CD4-positive, alpha-beta T cell (primary cell): ENCODE data around the gene SCARB1. TPM values are rescaled to one million over a fixed set of nuclear protein-coding genes. Genes with fewer than 3 reads are reported as not detected.

Source experiments
- ATAC-seq: fragments of 200-7000 bp; cut with Tn5 transposase; one replicate; pipeline ENCODE4 v1.10.0; 2022; ENCODE audit warnings: mild to moderate bottlenecking; ENCODE audit not compliant: poor library complexity
- CTCF ChIA-PET: fragments of 350-600 bp; sonication (Branson Sonifier 250); formaldehyde crosslinking; loops from one replicate; lab custom pipeline; 2021; ENCODE audit warnings: antibody characterized with exemption, inconsistent platforms; lab: Charles Lee
- POLR2A ChIA-PET: fragments of 350-600 bp; sonication (Branson Sonifier 250); formaldehyde crosslinking; loops from one replicate; lab custom pipeline; 2021; ENCODE audit warnings: antibody characterized with exemption, inconsistent platforms; lab: Charles Lee
- DNase-seq, 14 experiments: peaks; one replicate each; pipeline ENCODE4 v3.0.0-alpha.2; 2013 to 2020; ENCODE audit warnings: mixed read lengths in 2 of 14
- H3K27ac ChIP-seq, 2 donors: one replicate each; pipeline versions ENCODE4 v1.5.1 to v1.7.0; 2013; ENCODE audit warnings: low read length in 2 of 2, low read depth in 1 of 2, mild to moderate bottlenecking in 1 of 2
- H3K27me3 ChIP-seq, 2 experiments: 1 replicate in 1 of 2; 2 replicates in 1 of 2; pipeline versions ENCODE4 v1.6.1 to v1.7.0; 2013; ENCODE audit warnings: low read length in 2 of 2, control low read depth in 1 of 2, mild to moderate bottlenecking in 1 of 2, moderate library complexity in 1 of 2; ENCODE audit not compliant: insufficient read depth in 2 of 2, control insufficient read depth in 1 of 2
- H3K36me3 ChIP-seq: one replicate; pipeline ENCODE4 v1.6.1; 2013; ENCODE audit warnings: low read length, control low read depth; ENCODE audit not compliant: insufficient read depth
- H3K4me1 ChIP-seq: one replicate; pipeline ENCODE4 v1.6.1; 2013; ENCODE audit warnings: low read length, control low read depth; ENCODE audit not compliant: insufficient read depth
- H3K4me3 ChIP-seq: one replicate; pipeline ENCODE4 v1.5.1; 2013; ENCODE audit warnings: mild to moderate bottlenecking, low read length, moderate library complexity
- H3K9me3 ChIP-seq, 2 experiments: 1 replicate in 1 of 2; 2 replicates in 1 of 2; pipeline versions ENCODE4 v1.6.1 to v1.7.0; 2013; ENCODE audit warnings: low read length in 2 of 2, mild to moderate bottlenecking in 2 of 2, control low read depth in 1 of 2, moderate library complexity in 1 of 2; ENCODE audit not compliant: control insufficient read depth in 1 of 2, insufficient read depth in 1 of 2
- H3K27ac Mint-ChIP-seq: one replicate; pipeline ENCODE4 v1.8.0; 2020; ENCODE audit warnings: mixed read lengths
- H3K27me3 Mint-ChIP-seq: one replicate; pipeline ENCODE4 v1.8.0; 2021; ENCODE audit warnings: mixed read lengths
- H3K36me3 Mint-ChIP-seq: one replicate; pipeline ENCODE4 v1.8.0; 2021; ENCODE audit warnings: low read depth, mixed read lengths
- H3K4me1 Mint-ChIP-seq: one replicate; pipeline ENCODE4 v1.8.0; 2021; ENCODE audit warnings: low read depth, mixed read lengths
- H3K4me3 Mint-ChIP-seq: one replicate; pipeline ENCODE4 v1.8.0; 2020; ENCODE audit warnings: mild to moderate bottlenecking, mixed read lengths
- H3K9me3 Mint-ChIP-seq: one replicate; pipeline ENCODE4 v1.8.0; 2020; ENCODE audit warnings: mixed read lengths
- intact Hi-C, 2 experiments: fragments of 100-400 bp; cut with DNase I in 1 of 2; cut with micrococcal nuclease in 1 of 2; formaldehyde crosslinking; loops; one replicate each; pipeline versions ENCODE4 v1.15.1 to v1.9.0; 2023 to 2025; cut with DNase I, micrococcal nuclease
- total RNA-seq, 174 experiments: library from RNA in 2 of 174; stranded (reverse) in 2 of 174; gene quantifications; one replicate each; pipeline ENCODE4 v1.2.3 and lab custom pipeline; 2021 to 2026
- TF ChIP-seq, protein P1 (sequence below): fragments of 200-600 bp; IDR thresholded peaks from one replicate; pipeline ENCODE4 v1.8.0; 2022; ENCODE audit warnings: antibody characterized with exemption, mild to moderate bottlenecking

SCARB1 gene
- total RNA-seq, 2 experiments from 2014 or later = 2.3 to 3.7 TPM

DNA sequence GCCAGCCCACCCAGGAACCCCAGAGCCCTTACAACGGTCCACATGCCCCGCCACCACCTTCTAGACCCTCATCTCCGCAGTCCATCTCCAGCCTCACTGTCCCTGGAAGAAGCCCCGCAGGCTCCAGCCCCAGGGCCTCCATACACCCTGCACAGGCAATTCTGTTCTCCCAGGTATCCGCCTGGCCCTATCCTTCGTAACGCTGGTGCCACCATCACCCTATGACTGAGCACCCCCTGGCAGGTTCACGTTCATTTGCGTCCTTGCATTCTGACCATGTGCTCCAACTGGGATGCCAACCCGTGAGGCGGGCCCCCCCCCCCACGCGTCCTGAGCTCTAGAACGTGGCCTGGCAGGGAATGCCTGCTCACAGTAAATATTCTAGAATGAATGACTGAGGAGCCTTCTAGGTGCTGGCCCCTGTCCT lies 675 bp upstream of the SCARB1 start:
- Histone ChIP-seq H3K9me3 (no peaks in the 10 kb centered on the region), H3K27ac (no peak overlapping the region), H3K4me1 (peaks cover 18% of the 10 kb centered on the region), H3K36me3 (no peaks in the 10 kb centered on the region), H3K27me3 (no peaks in the 10 kb centered on the region), H3K4me3 (peak overlapping the region; percentile 51)
- H3K4me1 Mint-ChIP-seq = peaks cover 26% of the 10 kb centered on the region
- POLR2A ChIA-PET = interaction anchor here (0.6 kb wide), 2 partner anchors 54 to 57 kb away, joined by 3 read pairs; no protein-coding TSS in a partner anchor
- CTCF ChIA-PET = interaction anchor here (1.4 kb wide), 1 partner anchor 42 kb away, joined by 4 read pairs; no protein-coding TSS in a partner anchor
- intact Hi-C loops = loop anchor here in 1 of 2 experiments (5.0 to 10.0 kb wide), 3 partner anchors 78 to 200 kb away; partner anchors contain the start of genes AACS and BRI3BP
- no peak for ATAC-seq
- H3K27me3 Mint-ChIP-seq = no peaks in the 10 kb centered on the region
- H3K4me3 Mint-ChIP-seq = peak overlapping the region; percentile 91
- TF ChIP-seq, protein P1, sequence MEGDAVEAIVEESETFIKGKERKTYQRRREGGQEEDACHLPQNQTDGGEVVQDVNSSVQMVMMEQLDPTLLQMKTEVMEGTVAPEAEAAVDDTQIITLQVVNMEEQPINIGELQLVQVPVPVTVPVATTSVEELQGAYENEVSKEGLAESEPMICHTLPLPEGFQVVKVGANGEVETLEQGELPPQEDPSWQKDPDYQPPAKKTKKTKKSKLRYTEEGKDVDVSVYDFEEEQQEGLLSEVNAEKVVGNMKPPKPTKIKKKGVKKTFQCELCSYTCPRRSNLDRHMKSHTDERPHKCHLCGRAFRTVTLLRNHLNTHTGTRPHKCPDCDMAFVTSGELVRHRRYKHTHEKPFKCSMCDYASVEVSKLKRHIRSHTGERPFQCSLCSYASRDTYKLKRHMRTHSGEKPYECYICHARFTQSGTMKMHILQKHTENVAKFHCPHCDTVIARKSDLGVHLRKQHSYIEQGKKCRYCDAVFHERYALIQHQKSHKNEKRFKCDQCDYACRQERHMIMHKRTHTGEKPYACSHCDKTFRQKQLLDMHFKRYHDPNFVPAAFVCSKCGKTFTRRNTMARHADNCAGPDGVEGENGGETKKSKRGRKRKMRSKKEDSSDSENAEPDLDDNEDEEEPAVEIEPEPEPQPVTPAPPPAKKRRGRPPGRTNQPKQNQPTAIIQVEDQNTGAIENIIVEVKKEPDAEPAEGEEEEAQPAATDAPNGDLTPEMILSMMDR = no peak
- DNase-seq = no peak
- peak overlapping the region; percentile 76 for H3K27ac Mint-ChIP-seq
- no peaks in the 10 kb centered on the region for H3K9me3 Mint-ChIP-seq
- no peaks in the 10 kb centered on the region for H3K36me3 Mint-ChIP-seq

DNA sequence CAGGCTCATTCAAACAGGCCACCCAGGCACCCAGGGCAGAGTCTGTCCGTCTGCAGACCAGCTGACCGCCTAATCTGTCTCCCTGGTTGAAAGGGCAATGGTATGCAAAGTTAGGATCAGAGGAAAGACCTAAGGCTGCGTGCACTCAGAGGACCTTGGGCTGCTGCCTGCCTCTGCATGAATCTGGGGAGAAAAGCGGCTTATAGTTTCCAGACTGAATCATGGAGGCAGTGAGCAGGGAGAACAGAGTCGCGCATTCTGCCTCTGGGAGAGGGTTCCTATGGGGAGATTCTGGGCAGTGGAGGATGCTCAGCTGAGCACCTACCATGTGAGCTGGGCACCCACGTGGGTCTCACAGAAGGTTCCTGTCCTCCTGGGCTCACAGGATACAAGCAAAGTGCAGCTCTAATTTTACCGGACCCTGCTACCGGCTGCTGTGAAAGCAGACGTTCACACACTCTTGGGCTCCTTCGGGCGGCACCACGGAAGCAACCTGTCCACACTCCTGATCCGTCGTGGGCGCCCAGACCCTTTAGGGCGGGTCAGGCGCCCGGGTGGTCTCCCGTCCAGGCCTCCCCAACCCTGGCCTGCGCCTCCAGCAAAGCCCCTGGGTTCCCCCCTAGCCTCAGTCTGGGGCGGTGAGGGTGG lies 772 bp downstream of the SCARB1 start:
- ATAC-seq (peak; percentile 5), DNase-seq (peak in 3 of 14 experiments; percentile 6 to 33 (median 28))
- no peaks in the 10 kb centered on the region for H3K9me3 Mint-ChIP-seq
- Histone ChIP-seq H3K4me1 (peaks cover 18% of the 10 kb centered on the region), H3K9me3 (no peaks in the 10 kb centered on the region), H3K4me3 (peak overlapping the region; percentile 51), H3K36me3 (no peaks in the 10 kb centered on the region), H3K27me3 (no peaks in the 10 kb centered on the region), H3K27ac (no peak overlapping the region)
- peak overlapping the region; percentile 47 for H3K27ac Mint-ChIP-seq
- peaks cover 19% of the 10 kb centered on the region for H3K4me1 Mint-ChIP-seq
- H3K36me3 Mint-ChIP-seq = no peaks in the 10 kb centered on the region
- ChIA-PET CTCF (no interaction called here), POLR2A (no interaction called here)
- H3K4me3 Mint-ChIP-seq = peak overlapping the region; percentile 87
- TF ChIP-seq, protein P1 = no peak
- no peaks in the 10 kb centered on the region for H3K27me3 Mint-ChIP-seq
- intact Hi-C loops = loop anchor here (2.0 to 10.0 kb wide), 4 partner anchors 36 to 202 kb away; partner anchors contain the start of genes AACS (in 1 of the 2) and BRI3BP (in 1 of the 2)

DNA sequence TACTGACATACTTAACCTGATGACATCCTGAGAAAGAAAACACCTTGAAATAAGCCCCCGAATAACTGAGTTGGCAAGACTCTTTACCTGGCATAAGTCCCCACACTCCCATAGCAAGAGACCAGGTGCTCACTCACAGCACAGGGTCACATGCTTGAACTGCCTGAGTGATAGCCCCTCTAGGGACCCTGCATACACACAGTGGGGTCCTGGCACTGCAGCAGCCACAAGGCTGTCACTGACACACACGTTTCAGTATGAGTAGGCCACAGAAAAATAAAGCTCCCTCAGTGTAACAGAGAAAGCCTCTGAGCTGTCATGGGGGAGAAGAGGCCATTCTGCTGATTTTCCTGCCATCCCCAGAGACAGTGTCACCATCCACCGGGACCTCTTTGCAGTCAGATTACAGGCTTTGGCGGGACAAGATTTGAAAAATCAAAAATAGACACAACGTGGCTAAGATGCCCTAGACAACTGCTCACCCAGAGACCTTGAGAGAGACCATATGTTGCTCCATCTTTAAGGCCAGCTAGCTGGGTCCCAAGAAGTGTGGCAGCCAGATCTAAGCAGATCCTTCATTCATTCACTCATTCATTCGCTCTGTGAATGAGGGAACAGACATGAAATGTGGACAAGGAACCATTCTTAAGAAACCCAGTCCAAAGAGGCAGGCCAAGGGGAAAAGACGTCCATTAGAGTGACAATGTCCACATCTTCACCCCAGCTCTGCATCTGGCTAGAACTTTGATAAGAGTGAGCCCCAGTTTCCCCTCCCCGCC lies 1.6 kb downstream of the SCARB1 start:
- POLR2A ChIA-PET = no interaction called here
- no peaks in the 10 kb centered on the region for H3K27me3 ChIP-seq
- no peaks in the 10 kb centered on the region for H3K9me3 ChIP-seq
- CTCF ChIA-PET = no interaction called here
- intact Hi-C loops = loop anchor here (2.0 to 10.0 kb wide), 4 partner anchors 37 to 203 kb away; partner anchors contain the start of genes AACS (in 1 of the 2) and BRI3BP (in 1 of the 2)
- H3K36me3 ChIP-seq = no peaks in the 10 kb centered on the region
- H3K27ac Mint-ChIP-seq = no peak overlapping the region
- H3K4me3 Mint-ChIP-seq = peak overlapping the region; percentile 87
- TF ChIP-seq, protein P1 = no peak
- H3K36me3 Mint-ChIP-seq = no peaks in the 10 kb centered on the region
- ATAC-seq (no peak), DNase-seq (no peak)
- no peaks in the 10 kb centered on the region for H3K27me3 Mint-ChIP-seq
- H3K9me3 Mint-ChIP-seq = no peaks in the 10 kb centered on the region
- H3K4me1 ChIP-seq = peaks cover 18% of the 10 kb centered on the region
- peaks cover 19% of the 10 kb centered on the region for H3K4me1 Mint-ChIP-seq
- H3K4me3 ChIP-seq = no peak overlapping the region
- no peak overlapping the region for H3K27ac ChIP-seq
